Hepatocyte (in vitro differentiated cells): ENCODE measurements around the gene CDK9. TPM values are rescaled to one million over a fixed set of nuclear protein-coding genes. Genes with fewer than 3 reads are reported as not detected.

Experiments used
- DNase-seq: peaks from one replicate; pipeline ENCODE4 v3.0.0-alpha.2; 2016; ENCODE audit warnings: low spot score
- H2AFZ ChIP-seq: fragments of 200-600 bp; sonication (generic); 2 replicates; pipeline ENCODE4 v1.6.0; 2016; ENCODE audit warnings: antibody characterized with exemption, mild to moderate bottlenecking
- H3K27ac ChIP-seq: fragments of 200-600 bp; sonication (generic); 2 replicates; pipeline ENCODE4 v1.5.1; 2016; ENCODE audit warnings: mild to moderate bottlenecking
- H3K27me3 ChIP-seq: fragments of 200-600 bp; sonication (generic); 2 replicates; pipeline ENCODE4 v1.6.1; 2016
- H3K36me3 ChIP-seq: fragments of 200-600 bp; sonication (generic); replicated peaks from 2 replicates; pipeline ENCODE4 v1.5.1; 2016; ENCODE audit warnings: low read depth; ENCODE audit not compliant: insufficient read depth
- H3K4me1 ChIP-seq: fragments of 200-600 bp; sonication (generic); 2 replicates; pipeline ENCODE4 v1.5.1; 2016; ENCODE audit warnings: mild to moderate bottlenecking, moderate library complexity; ENCODE audit not compliant: insufficient read depth
- H3K4me2 ChIP-seq: fragments of 200-600 bp; sonication (generic); 2 replicates; pipeline ENCODE4 v1.6.0; 2016
- H3K4me3 ChIP-seq: fragments of 200-600 bp; sonication (generic); 2 replicates; pipeline ENCODE4 v1.5.1; 2016; ENCODE audit warnings: mild to moderate bottlenecking
- H3K79me2 ChIP-seq: fragments of 200-600 bp; sonication (generic); 2 replicates; pipeline ENCODE4 v1.6.0; 2017; ENCODE audit warnings: mild to moderate bottlenecking
- H3K9me2 ChIP-seq: fragments of 200-600 bp; sonication (generic); replicated peaks from 2 replicates; pipeline ENCODE4 v1.6.0; 2017; ENCODE audit warnings: mild to moderate bottlenecking; ENCODE audit not compliant: insufficient read depth
- H3K9me3 ChIP-seq: fragments of 200-600 bp; sonication (generic); 2 replicates; pipeline ENCODE4 v1.5.1; 2016; ENCODE audit warnings: low read depth, mild to moderate bottlenecking
- H4K20me1 ChIP-seq: fragments of 200-600 bp; sonication (generic); 2 replicates; pipeline ENCODE4 v1.6.0; 2016; ENCODE audit warnings: mild to moderate bottlenecking; ENCODE audit not compliant: insufficient read depth, poor library complexity, severe bottlenecking
- CTCF ChIP-seq: fragments of 200-600 bp; sonication (generic); IDR thresholded peaks from 2 replicates; pipeline ENCODE4 v1.5.1; 2016; ENCODE audit warnings: antibody characterized with exemption, mild to moderate bottlenecking; ENCODE audit not compliant: poor library complexity
- EZH2 ChIP-seq: fragments of 200-600 bp; sonication (generic); IDR thresholded peaks from 2 replicates; pipeline ENCODE4 v1.6.1; 2016; ENCODE audit warnings: antibody characterized with exemption, mild to moderate bottlenecking, borderline replicate concordance
- EZH2phosphoT487 ChIP-seq: fragments of 200-600 bp; sonication (generic); IDR thresholded peaks from one replicate; pipeline ENCODE4 v1.6.1; 2018; ENCODE audit warnings: antibody characterized with exemption, mild to moderate bottlenecking, low read depth, moderate library complexity; ENCODE audit not compliant: unreplicated experiment, severe bottlenecking
- WGBS: methylation state at CpG from one replicate; pipeline ENCODE4 v1.1.6; 2016; ENCODE audit warnings: low lambda C conversion rate; ENCODE audit errors: missing lambda C conversion rate; 5-methylcytosine and 5-hydroxymethylcytosine counted together
- polyA plus RNA-seq: library from polyadenylated mRNA; unstranded; fragments of >200 nt; fragmentation: Nextera tagmentation; extraction: Ambion mirVana; gene quantifications from 2 replicates; pipeline ENCODE4 v1.2.1, GENCODE V29; 2016
- total RNA-seq: library from RNA; depleted of rRNA; stranded (reverse); fragments of >200 nt; gene quantifications from 2 replicates; pipeline ENCODE4 v1.2.3, GENCODE V29; 2014

CDK9 gene
- total and polyA plus RNA-seq, 2 experiments from 2014 or later, result 84.6 to 91.4 TPM

- Histone ChIP-seq H3K79me2 (peaks cover 23% of the 10 kb centered on the region), H3K9me2 (no peaks in the 10 kb centered on the region), H3K4me1 (peaks cover 8% of the 10 kb centered on the region), H2AFZ (no peak overlapping the region), H3K4me2 (no peak overlapping the region), H3K27ac (no peak overlapping the region), H3K36me3 (peaks cover 3% of the 10 kb centered on the region), H3K9me3 (no peaks in the 10 kb centered on the region), H3K27me3 (no peaks in the 10 kb centered on the region), H4K20me1 (peaks cover 22% of the 10 kb centered on the region), H3K4me3 (no peak overlapping the region)
- no peak for DNase-seq
- 89% methylated on average over 20 of the region's 20 CpGs for WGBS
- TF ChIP-seq EZH2 (no peak), CTCF (no peak), EZH2phosphoT487 (no peak)
These were observed 2.5 kb upstream of the CDK9 start for GRCh38 chr9:127783111-127784008.

- H3K9me3 ChIP-seq, result no peaks in the 10 kb centered on the region
- DNase-seq, result peak; percentile 91
- H3K4me1 ChIP-seq, result peaks cover 8% of the 10 kb centered on the region
- WGBS, result 1% methylated on average over 37 of the region's 123 CpGs
- H3K27ac ChIP-seq, result peak overlapping the region; percentile 100
- H4K20me1 ChIP-seq, result peaks cover 38% of the 10 kb centered on the region
- peak overlapping the region; percentile 80 for H3K4me2 ChIP-seq
- peaks cover 3% of the 10 kb centered on the region for H3K36me3 ChIP-seq
- TF ChIP-seq CTCF (peak; percentile 96), EZH2phosphoT487 (no peak)
- peaks cover 42% of the 10 kb centered on the region for H3K79me2 ChIP-seq
- H2AFZ ChIP-seq, result peak overlapping the region; percentile 82
- H3K9me2 ChIP-seq, result no peaks in the 10 kb centered on the region
- peak overlapping the region; percentile 100 for H3K4me3 ChIP-seq
- no peaks in the 10 kb centered on the region for H3K27me3 ChIP-seq
These were observed 556 bp upstream of the CDK9 start for GRCh38 chr9:127785023-127785932.

GRCh38 chr9:127786773-127787104, 905 bp downstream of the CDK9 start:
- H3K4me2 ChIP-seq, result peak overlapping the region; percentile 87
- H3K79me2 ChIP-seq, result peaks cover 45% of the 10 kb centered on the region
- no peak overlapping the region for H2AFZ ChIP-seq
- no peaks in the 10 kb centered on the region for H3K27me3 ChIP-seq
- peak overlapping the region; percentile 100 for H3K27ac ChIP-seq
- peaks cover 3% of the 10 kb centered on the region for H3K36me3 ChIP-seq
- H3K9me3 ChIP-seq, result no peaks in the 10 kb centered on the region
- WGBS, result 3% methylated on average over 12 of the region's 12 CpGs
- H3K4me3 ChIP-seq, result peak overlapping the region; percentile 100
- peaks cover 8% of the 10 kb centered on the region for H3K4me1 ChIP-seq
- no peak for DNase-seq
- TF ChIP-seq EZH2phosphoT487 (no peak), CTCF (peak; percentile 47)
- peaks cover 50% of the 10 kb centered on the region for H4K20me1 ChIP-seq
- no peaks in the 10 kb centered on the region for H3K9me2 ChIP-seq
